GM18951 (cell line): Measurements from ENCODE around the gene LEP.
"Not testable (repeated sequence)": the region's sequence is repeated elsewhere in the genome, so short reads cannot be mapped to it uniquely, and the experiment has no call there.

ENCODE experiments used
- POLR2A ChIP-seq: IDR thresholded peaks from 4 replicates; pipeline ENCODE4 v1.6.1; 2011; ENCODE audit warnings: mild to moderate bottlenecking; ENCODE audit not compliant: insufficient read length, insufficient read depth; ENCODE audit errors: extremely low read depth
- in situ Hi-C: fragments of 300-500 bp; cut with MboI; formaldehyde crosslinking; loops from one replicate; pipeline ENCODE4 v1.12.0; 2022; ENCODE audit warnings: low sequenced_read_pairs, mixed read lengths, inconsistent platforms; ENCODE audit not compliant: unreplicated experiment

Gene LEP

DNA sequence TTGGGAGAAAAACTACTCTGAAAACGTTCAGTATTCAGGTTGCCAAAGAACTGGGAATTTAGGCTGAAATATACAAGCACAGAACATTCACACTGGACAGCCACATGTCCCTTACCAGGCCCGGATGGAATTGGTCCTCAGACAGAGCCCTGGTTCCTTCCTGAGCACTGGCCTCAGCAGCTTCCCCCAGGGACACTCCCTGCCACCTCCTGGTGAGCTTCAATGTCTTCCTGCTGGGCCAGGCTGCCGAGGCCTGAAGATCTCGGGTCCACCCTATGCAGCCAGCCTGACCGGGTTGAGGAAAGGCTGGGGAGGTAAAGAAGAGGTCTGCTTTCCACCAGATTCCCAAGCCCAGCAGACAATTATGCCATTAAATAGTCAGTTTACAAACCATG is 24.8 kb downstream of the LEP start:
- TF ChIP-seq POLR2A: no peak
- in situ Hi-C loops: no loop called here

DNA sequence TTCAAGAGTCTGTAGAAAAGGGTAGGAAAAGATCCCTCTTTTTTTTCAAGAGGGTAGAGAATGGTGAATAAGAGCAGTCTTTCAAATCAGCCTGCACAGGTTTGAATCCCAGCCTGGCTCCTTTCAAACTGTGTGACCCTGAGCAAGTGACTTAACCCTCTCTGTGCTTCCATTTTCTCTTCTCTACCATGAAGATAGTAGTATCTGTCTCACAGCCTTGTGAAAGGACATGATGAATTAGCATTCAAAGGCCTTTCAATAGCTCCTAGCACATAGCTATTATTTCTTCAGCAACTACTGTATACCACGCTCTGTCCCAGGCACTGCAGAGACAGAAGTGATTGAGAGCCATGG is 25.4 kb downstream of the LEP start:
- TF ChIP-seq POLR2A: no peak
- in situ Hi-C loops: no loop called here

DNA sequence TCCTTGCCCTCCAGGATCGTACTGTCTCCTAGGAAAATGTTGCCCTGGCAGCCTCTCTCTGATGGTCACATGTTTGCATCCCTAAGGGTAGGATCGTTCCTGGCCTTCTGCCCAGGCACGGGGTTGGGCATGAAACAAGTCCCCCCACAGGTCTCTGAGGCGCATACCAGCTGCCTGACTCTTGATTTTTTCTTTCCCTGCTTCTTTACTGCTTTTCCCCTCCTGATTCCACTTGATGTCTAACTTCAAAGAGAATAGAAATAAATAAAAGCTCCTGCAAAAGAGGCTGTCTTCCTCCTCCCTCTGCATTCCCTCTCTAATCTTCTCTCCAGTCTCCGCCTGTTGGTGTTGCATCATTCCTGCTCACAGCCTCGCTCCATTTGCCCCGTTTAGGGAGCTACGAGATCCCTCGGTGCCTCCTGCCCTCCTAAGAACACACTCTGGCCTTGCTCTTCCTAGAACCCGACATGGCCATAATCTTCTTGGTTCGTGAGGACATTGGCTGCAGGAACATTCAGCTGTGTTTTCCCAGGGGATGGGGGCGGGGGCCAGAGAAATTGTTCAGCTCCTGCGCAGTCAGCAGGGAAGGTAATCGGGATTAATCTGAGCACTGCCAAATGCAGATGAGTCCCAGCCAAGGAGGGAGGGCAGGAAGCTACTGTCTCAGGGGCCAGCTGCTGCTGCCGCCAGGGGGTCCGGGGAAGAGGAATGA is 26.0 kb downstream of the LEP start:
- no peak for TF ChIP-seq POLR2A
- in situ Hi-C loops: no loop called here

- TF ChIP-seq POLR2A: no peak
Observed at GRCh38 chr7:128267595-128267924, 26.5 kb downstream of the LEP start.

GRCh38 chr7:128268233-128268632 is 27.2 kb downstream of the LEP start:
- no peak for TF ChIP-seq POLR2A
- in situ Hi-C loops: no loop called here

More at GRCh38 chr7:128267595-128267924, 26.5 kb downstream of the LEP start:
- in situ Hi-C loops: no loop called here

DNA sequence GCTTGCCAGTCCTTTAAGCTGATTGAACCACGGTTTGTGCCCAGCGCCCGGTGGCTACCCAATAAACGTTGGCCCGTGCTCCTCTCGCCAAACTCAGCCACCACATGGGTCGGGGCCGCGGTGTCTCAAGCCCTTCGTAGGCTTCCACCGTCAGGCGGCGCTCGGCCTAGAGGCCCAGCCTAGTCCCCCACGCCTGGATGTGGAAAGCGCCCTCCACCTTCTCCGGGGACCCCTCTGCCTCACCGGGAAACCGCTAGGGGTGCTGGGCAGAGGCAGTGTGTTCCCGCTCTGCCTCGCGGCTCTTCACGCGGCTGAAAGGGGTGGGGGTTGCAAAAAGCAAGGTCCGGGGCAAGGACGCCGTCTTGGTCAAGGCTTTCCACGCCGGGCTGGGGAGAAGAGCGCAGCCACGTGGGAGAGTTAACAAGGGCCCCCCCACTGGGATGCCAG is 29.8 kb downstream of the LEP start:
- in situ Hi-C loops: no loop called here
- TF ChIP-seq POLR2A: no peak

GRCh38 chr7:128271471-128271941 is 30.4 kb downstream of the LEP start:
- in situ Hi-C loops: no loop called here

DNA sequence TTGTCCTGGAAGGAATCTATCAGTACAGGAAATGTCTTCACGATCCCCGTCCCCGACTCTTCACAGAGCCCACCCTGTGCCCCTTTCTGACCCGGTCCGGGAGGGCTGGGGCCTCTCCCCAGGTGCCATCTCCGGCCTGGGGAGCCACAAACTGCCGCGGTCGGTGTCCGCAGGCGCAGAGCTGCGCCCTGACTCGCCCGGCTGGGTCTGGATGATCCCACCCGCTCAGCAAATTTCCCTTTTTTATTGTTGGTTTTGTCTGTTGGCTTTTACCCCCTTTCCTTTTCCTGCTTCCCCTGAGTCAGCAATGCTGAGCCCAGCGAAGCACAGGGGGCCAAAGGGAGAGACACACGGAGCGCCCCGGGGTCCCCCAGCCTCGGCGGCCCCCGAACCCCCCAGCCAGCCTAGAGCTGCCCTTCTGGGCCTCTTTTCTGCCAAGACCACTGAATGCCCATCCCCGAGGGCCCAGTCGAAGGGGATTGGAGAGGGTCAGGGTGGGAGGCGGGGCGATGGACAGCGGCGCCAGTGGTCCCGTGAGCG is 30.9 kb downstream of the LEP start:
- in situ Hi-C loops: no loop called here
- TF ChIP-seq POLR2A: no peak

More at GRCh38 chr7:128271471-128271941, 30.4 kb downstream of the LEP start:
- TF ChIP-seq POLR2A: no peak

- in situ Hi-C loops: no loop called here
- TF ChIP-seq POLR2A: no peak
Observed at GRCh38 chr7:128274246-128274883, 33.3 kb downstream of the LEP start.

DNA sequence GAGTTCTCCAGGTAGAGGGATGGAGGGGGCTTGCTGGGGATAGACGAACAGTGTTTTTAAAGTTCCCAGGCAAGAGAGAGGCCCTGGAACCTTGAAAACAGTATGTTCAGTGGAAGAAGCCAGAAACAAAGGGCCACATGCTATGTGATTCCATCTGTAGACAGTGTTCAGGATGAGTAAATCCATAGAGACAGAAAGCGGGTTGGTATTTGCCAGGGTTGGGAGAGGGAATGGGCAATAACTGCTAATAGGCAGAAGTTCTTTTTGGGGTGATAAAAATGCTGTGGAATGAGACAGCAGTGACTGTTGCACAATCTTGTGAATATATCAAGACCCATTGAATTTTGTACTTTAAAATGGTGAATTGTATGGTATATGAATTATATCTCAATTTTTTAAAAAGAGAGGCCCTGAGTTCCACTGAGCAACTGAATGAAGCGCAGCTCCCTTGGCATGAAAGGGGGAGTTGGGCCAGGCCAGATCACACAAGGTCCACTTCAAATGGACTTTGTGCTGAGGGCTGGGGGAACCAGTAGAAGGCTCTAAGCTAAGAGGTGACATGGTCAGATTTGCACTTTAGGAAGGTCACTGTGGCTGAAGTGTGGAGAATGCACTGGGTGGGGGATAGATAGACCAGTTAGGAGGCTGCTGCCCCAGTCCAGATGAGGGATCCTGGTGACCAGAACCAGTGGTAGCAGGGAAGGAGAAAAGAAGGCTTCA is 34.0 kb downstream of the LEP start:
- no peak for TF ChIP-seq POLR2A
- in situ Hi-C loops: no loop called here

GRCh38 chr7:128275681-128276080 is 34.6 kb downstream of the LEP start:
- TF ChIP-seq POLR2A: no peak

DNA sequence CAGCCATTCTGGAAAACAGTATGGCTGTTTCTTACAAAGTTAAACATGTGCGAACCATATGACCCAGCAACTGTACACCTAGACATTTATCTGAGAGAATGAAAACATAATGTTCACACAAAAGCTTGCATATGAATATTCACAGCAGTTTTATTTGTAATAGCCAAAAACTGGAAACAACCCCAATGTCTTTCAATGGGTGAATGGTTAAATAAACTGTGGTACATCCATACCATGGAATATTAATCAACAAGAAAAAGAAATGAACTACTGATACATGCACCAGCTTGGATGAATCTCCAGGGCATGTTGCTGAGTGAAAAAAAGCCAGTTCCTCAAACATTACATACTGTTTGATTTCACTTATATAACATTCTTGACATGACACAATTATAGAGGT is 37.3 kb downstream of the LEP start:
- in situ Hi-C loops: no loop called here
- TF ChIP-seq POLR2A: no peak

More at GRCh38 chr7:128275681-128276080, 34.6 kb downstream of the LEP start:
- in situ Hi-C loops: no loop called here

DNA sequence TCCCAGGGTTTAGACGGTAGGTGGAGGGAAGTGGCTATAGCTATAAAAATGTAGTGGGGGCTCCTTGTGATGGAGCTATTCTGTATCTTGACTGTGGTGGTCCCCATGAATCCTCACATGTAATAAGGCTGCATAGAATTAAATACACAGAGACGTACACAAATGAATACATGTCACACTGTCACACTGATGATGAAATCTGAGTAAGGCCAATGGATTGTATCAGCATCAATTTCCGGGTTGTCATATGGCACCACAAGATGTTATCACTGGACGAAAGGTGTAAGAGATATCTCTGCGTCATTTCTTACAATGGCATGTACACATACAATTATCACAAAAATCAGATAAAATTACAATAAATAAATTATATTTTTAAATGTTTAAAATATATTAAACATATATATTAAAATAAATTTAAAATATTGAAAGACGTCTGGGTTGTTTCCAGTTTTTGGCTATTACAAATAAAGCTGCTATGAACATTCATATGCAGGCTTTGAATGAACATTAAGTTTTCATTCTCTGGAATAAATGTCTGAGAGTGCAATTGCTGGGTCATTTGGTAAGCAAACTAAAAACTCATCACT is 38.1 kb downstream of the LEP start:
- no peak for TF ChIP-seq POLR2A

DNA sequence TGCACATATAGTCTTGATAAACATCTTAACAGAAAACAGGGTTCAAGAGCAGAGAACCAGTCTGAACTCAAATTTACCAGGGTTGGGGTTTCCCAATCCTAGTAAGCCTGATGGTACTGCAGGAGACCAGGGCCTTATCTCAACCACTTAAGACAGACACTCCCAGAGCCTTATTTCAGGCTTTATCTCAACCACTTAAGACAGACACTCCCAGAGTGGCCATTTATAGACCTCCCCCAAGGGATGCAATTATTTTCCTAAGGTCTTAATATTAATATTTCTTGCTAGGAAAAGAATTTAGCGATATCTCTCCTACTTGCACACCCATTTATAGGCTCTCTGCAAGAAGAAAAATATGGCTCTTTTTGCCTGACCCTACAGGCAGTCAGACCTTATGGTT is 39.4 kb downstream of the LEP start:
- in situ Hi-C loops: not testable (repeated sequence)

More for the DNA sequence above, 38.1 kb downstream of the LEP start:
- in situ Hi-C loops: no loop called here
